Astrocyte (in vitro differentiated cells and primary cell): ENCODE measurements around the gene DPP7.

Experiments
- CTCF ChIP-seq: IDR thresholded peaks from 2 replicates; pipeline ENCODE4 v1.5.1; 2011; ENCODE audit warnings: low read depth, mild to moderate bottlenecking, inconsistent platforms, low read length, moderate library complexity; ENCODE audit not compliant: insufficient read depth
- EZH2 ChIP-seq: IDR thresholded peaks from 2 replicates; pipeline ENCODE4 v1.6.1; 2012; ENCODE audit warnings: mild to moderate bottlenecking, low read length, inconsistent platforms; ENCODE audit not compliant: insufficient read depth

- TF ChIP-seq CTCF (no peak), EZH2 (no peak)
Observed at GRCh38 chr9:137159105-137160053, 44.8 kb upstream of the DPP7 start.
